ENCODE measurements around the gene CCBE1.
"Not testable (repeated sequence)": the region's sequence is repeated elsewhere in the genome, so short reads cannot be mapped to it uniquely, and the experiment has no call there.

CCBE1 gene

GRCh38 chr18:59675346-59675745 lies 21.9 kb downstream of the CCBE1 start:
- no peak for DNase-seq

GRCh38 chr18:59674903-59675270 lies 22.3 kb downstream of the CCBE1 start:
- DNase-seq = no peak

- no peak for DNase-seq
These were observed 22.9 kb downstream of the CCBE1 start for GRCh38 chr18:59674186-59674902.

- peak in 1 of 2 experiments; percentile 55 for DNase-seq
These were observed 24.9 kb downstream of the CCBE1 start for GRCh38 chr18:59672235-59672711.

GRCh38 chr18:59671551-59671950 lies 25.7 kb downstream of the CCBE1 start:
- no peak for DNase-seq

- no peak for DNase-seq
These were observed 27.2 kb downstream of the CCBE1 start for GRCh38 chr18:59669872-59670657.

- DNase-seq = no peak
These were observed 29.7 kb downstream of the CCBE1 start for GRCh38 chr18:59667488-59667887.

- DNase-seq = not testable (repeated sequence)
These were observed 31.2 kb downstream of the CCBE1 start for GRCh38 chr18:59666007-59666402.

- DNase-seq = no peak
These were observed 31.9 kb downstream of the CCBE1 start for GRCh38 chr18:59665057-59666006.

GRCh38 chr18:59664329-59664728 lies 32.9 kb downstream of the CCBE1 start:
- no peak for DNase-seq

GRCh38 chr18:59663096-59663495 lies 34.1 kb downstream of the CCBE1 start:
- DNase-seq = no peak

GRCh38 chr18:59661891-59662701 lies 35.1 kb downstream of the CCBE1 start:
- no peak for DNase-seq

GRCh38 chr18:59660786-59661743 lies 36.2 kb downstream of the CCBE1 start:
- no peak for DNase-seq

GRCh38 chr18:59660366-59660765 lies 36.9 kb downstream of the CCBE1 start:
- no peak for DNase-seq

- no peak for DNase-seq
These were observed 37.6 kb downstream of the CCBE1 start for GRCh38 chr18:59659508-59660170.

GRCh38 chr18:59658941-59659340 lies 38.3 kb downstream of the CCBE1 start:
- no peak for DNase-seq

GRCh38 chr18:59657012-59657411 lies 40.2 kb downstream of the CCBE1 start:
- no peak for DNase-seq

GRCh38 chr18:59656373-59656887 lies 40.8 kb downstream of the CCBE1 start:
- no peak for DNase-seq

- DNase-seq = no peak
These were observed 41.5 kb downstream of the CCBE1 start for GRCh38 chr18:59655676-59656075.

- DNase-seq = no peak
These were observed 46.2 kb downstream of the CCBE1 start for GRCh38 chr18:59651071-59651470.

Measured in NCI-H446 (cell line).